Embryonic facial prominence (tissue), 1 donor: ENCODE measurements around the gene SLC12A1.

Experiments
- DNase-seq: peaks from one replicate; pipeline ENCODE4 v3.0.0-alpha.2; 2016; ENCODE audit errors: extremely low spot score

Gene SLC12A1

GRCh38 chr15:48205981-48206380 lies at the start of gene SLC12A1:
Gene SLC12A1, plus strand, starts transcription at chr15:48206302. Its CDS starts 1,418 bp downstream, at chr15:48207720.
- no peak for DNase-seq

- DNase-seq = no peak
These were observed 37.5 kb upstream of the SLC12A1 start for GRCh38 chr15:48168616-48169015.

- no peak for DNase-seq
These were observed 35.1 kb upstream of the SLC12A1 start for GRCh38 chr15:48170981-48171380.

- no peak for DNase-seq
These were observed 31.0 kb upstream of the SLC12A1 start for GRCh38 chr15:48175126-48175525.

- DNase-seq = no peak
These were observed 30.0 kb upstream of the SLC12A1 start for GRCh38 chr15:48176112-48176511.

GRCh38 chr15:48176957-48177356 lies 29.1 kb upstream of the SLC12A1 start:
- DNase-seq = no peak

- peak; percentile 43 for DNase-seq
These were observed 28.7 kb upstream of the SLC12A1 start for GRCh38 chr15:48177383-48177765.

GRCh38 chr15:48177766-48178647 lies 28.1 kb upstream of the SLC12A1 start, which contains the start of gene MYEF2:
Gene MYEF2, minus strand, starts transcription at chr15:48178295. Its CDS starts 58 bp downstream, at chr15:48178237.
- peak; percentile 55 for DNase-seq

- no peak for DNase-seq
These were observed 27.5 kb upstream of the SLC12A1 start for GRCh38 chr15:48178648-48178931.

- no peak for DNase-seq
These were observed 23.4 kb upstream of the SLC12A1 start for GRCh38 chr15:48182749-48183148.

GRCh38 chr15:48185529-48185928 lies 20.6 kb upstream of the SLC12A1 start:
- DNase-seq = no peak

GRCh38 chr15:48186271-48186670 lies 19.8 kb upstream of the SLC12A1 start:
- DNase-seq = no peak

GRCh38 chr15:48190932-48191573 lies 15.0 kb upstream of the SLC12A1 start:
- peak; percentile 57 for DNase-seq

GRCh38 chr15:48191574-48192225 lies 14.4 kb upstream of the SLC12A1 start, which contains the start of gene CTXN2:
Gene CTXN2, plus strand, starts transcription at chr15:48191665. Its CDS starts 9,636 bp downstream, at chr15:48201301.
- no peak for DNase-seq

- no peak for DNase-seq
These were observed 4.0 kb upstream of the SLC12A1 start for GRCh38 chr15:48202068-48202467.

GRCh38 chr15:48221261-48221660 lies 15.2 kb downstream of the SLC12A1 start:
- no peak for DNase-seq

GRCh38 chr15:48221885-48222284 lies 15.8 kb downstream of the SLC12A1 start:
- no peak for DNase-seq

GRCh38 chr15:48222627-48223026 lies 16.5 kb downstream of the SLC12A1 start:
- DNase-seq = no peak

- no peak for DNase-seq
These were observed 19.7 kb downstream of the SLC12A1 start for GRCh38 chr15:48225771-48226170.

GRCh38 chr15:48230498-48230897 lies 24.4 kb downstream of the SLC12A1 start:
- no peak for DNase-seq

- DNase-seq = no peak
These were observed 27.1 kb downstream of the SLC12A1 start for GRCh38 chr15:48233246-48233645.

- no peak for DNase-seq
These were observed 33.2 kb downstream of the SLC12A1 start for GRCh38 chr15:48239334-48239733.

GRCh38 chr15:48242015-48242414 lies 35.9 kb downstream of the SLC12A1 start:
- no peak for DNase-seq
